HL-60 (cell line): ENCODE results near the gene GTPBP1.

Experiments
- DNase-seq, 2 experiments: peaks; one replicate each; pipeline ENCODE4 v3.0.0-alpha.2; 2010 to 2020; ENCODE audit warnings: low read depth in 1 of 2, low spot score in 1 of 2
- H3K27ac ChIP-seq: fragments of 250-450 bp; sonication (Bioruptor Pico); replicated peaks from 2 replicates; pipeline ENCODE4 v1.5.1; 2020; ENCODE audit warnings: mild to moderate bottlenecking, moderate library complexity
- H3K27me3 ChIP-seq: fragments of 250-450 bp; sonication (Bioruptor Pico); 2 replicates; pipeline ENCODE4 v1.5.1; 2021; ENCODE audit warnings: mild to moderate bottlenecking, moderate library complexity; ENCODE audit not compliant: insufficient read depth, poor library complexity, severe bottlenecking
- H3K4me3 ChIP-seq: replicated peaks from 2 replicates; pipeline ENCODE4 v1.5.1; 2011; ENCODE audit warnings: mild to moderate bottlenecking, control low read depth, low read length; ENCODE audit not compliant: insufficient read depth
- GABPA ChIP-seq: IDR thresholded peaks from 2 replicates; pipeline ENCODE4 v1.6.1; 2012; ENCODE audit warnings: low read depth
- POLR2AphosphoS5 ChIP-seq: IDR thresholded peaks from 2 replicates; pipeline ENCODE4 v1.6.1; 2012; ENCODE audit warnings: low read depth
- SPI1 ChIP-seq: IDR thresholded peaks from 2 replicates; pipeline ENCODE4 v1.6.1; 2012; ENCODE audit warnings: low read depth, mild to moderate bottlenecking, borderline replicate concordance
- long read RNA-seq: library from polyadenylated mRNA; unstranded; transcript quantifications from one replicate; pipeline ENCODE4 v2.0.0, GENCODE V29; 2020
- TF ChIP-seq, protein P1 (sequence below): IDR thresholded peaks from 2 replicates; pipeline ENCODE4 v1.6.1; 2012; ENCODE audit warnings: low read depth; ENCODE audit not compliant: insufficient replicate concordance
- TF ChIP-seq, protein P2 (sequence below): IDR thresholded peaks from one replicate; pipeline ENCODE4 v1.5.1; 2011; ENCODE audit warnings: low read length, control low read depth, inconsistent platforms; ENCODE audit not compliant: insufficient read depth

The GTPBP1 gene
- long read RNA-seq, full-length matches to known transcripts: 27 of 65 reads
- long read RNA-seq, partial matches to known transcripts: 22 of 65 reads
- long read RNA-seq, other reads (novel, unspliced or antisense): 16 of 65 reads

DNA sequence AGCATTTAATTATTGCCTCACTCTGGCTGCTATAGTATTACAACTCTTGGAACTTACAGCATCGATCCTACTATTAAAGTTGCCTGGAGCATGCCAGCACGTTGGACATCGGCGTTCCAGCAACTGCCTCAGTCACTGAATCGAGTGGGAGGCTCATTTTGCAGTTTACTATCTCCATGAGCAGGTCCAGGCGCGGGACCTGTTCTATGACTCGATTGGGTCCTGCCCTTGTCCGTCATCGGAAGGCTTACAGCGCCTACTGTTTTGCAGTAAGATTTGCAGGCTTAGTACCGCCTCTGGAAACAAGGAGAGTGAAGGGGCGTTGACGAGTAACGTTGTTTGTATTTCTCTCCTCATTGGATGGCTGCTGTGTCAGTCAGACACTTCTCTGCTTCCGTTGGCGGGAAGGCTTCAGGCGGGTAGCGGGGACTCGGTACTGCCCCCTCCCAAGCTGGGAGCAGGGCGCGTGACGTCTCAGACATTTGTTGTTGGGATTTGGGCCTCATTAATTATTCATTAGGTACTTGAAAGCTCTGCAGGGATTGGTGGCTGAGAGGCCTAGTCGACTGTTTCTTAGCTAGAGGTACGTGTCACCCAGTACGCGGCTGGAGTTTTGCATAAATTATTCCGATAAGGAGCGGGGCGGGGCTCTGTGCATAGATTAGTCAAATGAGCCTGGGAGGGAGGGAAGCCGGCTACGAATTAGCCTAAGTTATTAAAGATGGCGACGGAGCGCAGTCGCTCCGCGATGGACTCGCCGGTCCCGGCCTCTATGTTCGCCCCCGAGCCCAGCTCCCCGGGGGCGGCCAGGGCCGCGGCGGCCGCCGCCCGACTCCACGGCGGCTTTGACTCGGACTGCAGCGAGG lies at the start of gene GTPBP1:
TSS of gene GTPBP1 (plus strand) at position 710 of the 866 bp plus-strand sequence. CDS start at position 722, 12 bp downstream.
- peak; percentile 100 for DNase-seq
- Histone ChIP-seq H3K4me3 (peak within 1 kb of the TSS; percentile 88), H3K27me3 (no peaks in the 10 kb centered on the region), H3K27ac (peak within 1 kb of the TSS; percentile 88)
- TF ChIP-seq SPI1: no peak
- TF ChIP-seq, protein P1, sequence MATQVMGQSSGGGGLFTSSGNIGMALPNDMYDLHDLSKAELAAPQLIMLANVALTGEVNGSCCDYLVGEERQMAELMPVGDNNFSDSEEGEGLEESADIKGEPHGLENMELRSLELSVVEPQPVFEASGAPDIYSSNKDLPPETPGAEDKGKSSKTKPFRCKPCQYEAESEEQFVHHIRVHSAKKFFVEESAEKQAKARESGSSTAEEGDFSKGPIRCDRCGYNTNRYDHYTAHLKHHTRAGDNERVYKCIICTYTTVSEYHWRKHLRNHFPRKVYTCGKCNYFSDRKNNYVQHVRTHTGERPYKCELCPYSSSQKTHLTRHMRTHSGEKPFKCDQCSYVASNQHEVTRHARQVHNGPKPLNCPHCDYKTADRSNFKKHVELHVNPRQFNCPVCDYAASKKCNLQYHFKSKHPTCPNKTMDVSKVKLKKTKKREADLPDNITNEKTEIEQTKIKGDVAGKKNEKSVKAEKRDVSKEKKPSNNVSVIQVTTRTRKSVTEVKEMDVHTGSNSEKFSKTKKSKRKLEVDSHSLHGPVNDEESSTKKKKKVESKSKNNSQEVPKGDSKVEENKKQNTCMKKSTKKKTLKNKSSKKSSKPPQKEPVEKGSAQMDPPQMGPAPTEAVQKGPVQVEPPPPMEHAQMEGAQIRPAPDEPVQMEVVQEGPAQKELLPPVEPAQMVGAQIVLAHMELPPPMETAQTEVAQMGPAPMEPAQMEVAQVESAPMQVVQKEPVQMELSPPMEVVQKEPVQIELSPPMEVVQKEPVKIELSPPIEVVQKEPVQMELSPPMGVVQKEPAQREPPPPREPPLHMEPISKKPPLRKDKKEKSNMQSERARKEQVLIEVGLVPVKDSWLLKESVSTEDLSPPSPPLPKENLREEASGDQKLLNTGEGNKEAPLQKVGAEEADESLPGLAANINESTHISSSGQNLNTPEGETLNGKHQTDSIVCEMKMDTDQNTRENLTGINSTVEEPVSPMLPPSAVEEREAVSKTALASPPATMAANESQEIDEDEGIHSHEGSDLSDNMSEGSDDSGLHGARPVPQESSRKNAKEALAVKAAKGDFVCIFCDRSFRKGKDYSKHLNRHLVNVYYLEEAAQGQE: peak; percentile 38
- TF ChIP-seq, protein P2, sequence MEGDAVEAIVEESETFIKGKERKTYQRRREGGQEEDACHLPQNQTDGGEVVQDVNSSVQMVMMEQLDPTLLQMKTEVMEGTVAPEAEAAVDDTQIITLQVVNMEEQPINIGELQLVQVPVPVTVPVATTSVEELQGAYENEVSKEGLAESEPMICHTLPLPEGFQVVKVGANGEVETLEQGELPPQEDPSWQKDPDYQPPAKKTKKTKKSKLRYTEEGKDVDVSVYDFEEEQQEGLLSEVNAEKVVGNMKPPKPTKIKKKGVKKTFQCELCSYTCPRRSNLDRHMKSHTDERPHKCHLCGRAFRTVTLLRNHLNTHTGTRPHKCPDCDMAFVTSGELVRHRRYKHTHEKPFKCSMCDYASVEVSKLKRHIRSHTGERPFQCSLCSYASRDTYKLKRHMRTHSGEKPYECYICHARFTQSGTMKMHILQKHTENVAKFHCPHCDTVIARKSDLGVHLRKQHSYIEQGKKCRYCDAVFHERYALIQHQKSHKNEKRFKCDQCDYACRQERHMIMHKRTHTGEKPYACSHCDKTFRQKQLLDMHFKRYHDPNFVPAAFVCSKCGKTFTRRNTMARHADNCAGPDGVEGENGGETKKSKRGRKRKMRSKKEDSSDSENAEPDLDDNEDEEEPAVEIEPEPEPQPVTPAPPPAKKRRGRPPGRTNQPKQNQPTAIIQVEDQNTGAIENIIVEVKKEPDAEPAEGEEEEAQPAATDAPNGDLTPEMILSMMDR: no peak
- peak; percentile 27; the same call in 1 of the 2 replicates for TF ChIP-seq GABPA
- peak; percentile 81 for TF ChIP-seq POLR2AphosphoS5

DNA sequence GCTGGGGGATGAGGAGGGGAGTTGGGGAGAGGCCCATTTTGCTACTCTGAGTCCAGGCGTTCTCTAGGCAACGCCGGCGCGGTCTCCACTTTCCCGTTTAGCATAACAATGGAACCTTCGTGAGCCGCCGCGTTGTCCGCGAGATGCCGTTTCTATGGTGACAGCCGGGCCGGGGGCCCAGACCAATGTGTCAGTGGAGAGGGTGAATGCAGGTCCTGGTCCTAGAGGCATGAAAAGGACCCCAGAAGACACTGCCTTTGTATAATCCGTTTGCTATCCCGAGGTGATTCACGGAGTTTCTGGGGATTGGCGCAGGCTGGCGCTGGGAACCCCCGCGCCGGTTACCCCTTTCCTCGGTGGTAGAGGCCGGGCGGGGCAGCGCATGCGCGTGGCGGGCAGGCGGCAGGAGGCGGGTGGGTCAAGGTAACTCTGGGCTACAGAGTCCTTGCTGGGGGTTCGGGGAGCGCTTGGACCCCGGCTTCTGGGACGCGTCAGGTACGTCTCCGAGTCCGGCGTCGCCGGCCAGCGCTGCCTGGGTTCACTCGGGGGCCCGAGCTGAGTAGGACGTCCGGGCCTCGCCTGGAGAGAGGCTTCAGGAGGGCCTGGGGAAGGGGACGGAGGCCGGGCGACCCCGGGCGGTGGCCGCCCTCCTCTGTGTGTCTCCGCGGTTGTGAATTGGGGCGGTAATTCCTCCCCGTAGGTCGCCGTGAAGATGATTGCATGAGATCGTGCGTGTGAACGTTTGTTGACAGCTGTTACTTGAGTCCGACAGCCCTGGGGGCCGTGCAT lies 49.3 kb upstream of the GTPBP1 start, which contains the start of the genes CBY1 and FAM227A:
TSS of gene CBY1 (plus strand) at position 383 of the 789 bp plus-strand sequence. CDS start 11,417 bp downstream, outside the sequence.
TSS of gene FAM227A (minus strand) at position 137 of the 789 bp plus-strand sequence. CDS start 6,224 bp downstream, outside the sequence.
- TF ChIP-seq, protein P1: no peak
- TF ChIP-seq GABPA (no peak), POLR2AphosphoS5 (no peak), SPI1 (no peak)
- TF ChIP-seq, protein P2: no peak

DNA sequence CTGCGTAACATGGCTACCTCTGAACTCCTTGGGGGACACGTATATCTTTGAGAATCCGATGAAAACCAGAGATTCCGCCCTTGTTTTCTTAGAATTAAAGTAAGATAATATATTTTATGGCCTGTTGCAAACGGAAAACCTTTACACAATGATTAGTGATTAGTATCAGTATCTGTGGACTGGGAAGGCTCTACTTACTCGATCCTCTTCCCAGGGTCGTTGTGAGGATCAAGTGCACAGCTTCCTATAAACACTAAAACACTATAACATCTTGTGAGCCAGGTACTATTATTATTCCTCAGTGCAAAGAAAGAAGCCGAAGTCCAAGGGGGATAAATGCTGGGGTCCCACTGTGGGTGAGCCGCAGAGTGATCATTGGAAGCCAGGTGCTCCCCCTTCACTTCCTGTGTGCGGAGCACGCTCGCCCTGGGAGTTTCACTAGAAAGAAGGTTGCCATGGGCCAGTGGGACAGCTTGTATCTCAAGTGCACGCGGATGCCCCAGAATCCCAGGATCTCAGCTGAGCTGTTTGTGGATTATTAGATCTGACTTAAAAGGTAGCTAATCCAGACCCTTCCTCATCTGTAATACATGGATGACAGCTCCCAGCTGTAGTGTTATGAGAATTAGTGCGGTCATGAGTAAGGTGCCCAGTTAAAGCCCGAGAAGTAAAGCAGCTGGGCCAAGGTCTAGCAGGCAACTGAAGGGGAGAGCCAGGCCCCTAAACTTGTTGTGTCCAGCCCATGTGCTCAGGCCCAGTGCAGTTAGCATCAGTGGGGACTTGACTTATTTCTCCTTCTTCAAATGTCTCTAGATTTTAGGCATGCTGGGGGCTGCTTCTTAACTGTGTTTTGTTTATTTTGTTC lies 48.5 kb upstream of the GTPBP1 start:
- Histone ChIP-seq H3K27me3 (no peaks in the 10 kb centered on the region), H3K4me3 (peak overlapping the region; percentile 98), H3K27ac (peak overlapping the region; percentile 99)
- TF ChIP-seq POLR2AphosphoS5 (no peak), SPI1 (peak; percentile 12; the same call in 1 of the 2 replicates), GABPA (no peak)
- TF ChIP-seq, protein P2: no peak
- TF ChIP-seq, protein P1: no peak
- peak in 1 of 2 experiments; percentile 36 for DNase-seq

More for the DNA sequence above, 49.3 kb upstream of the GTPBP1 start, which contains the start of the genes CBY1 and FAM227A:
- Histone ChIP-seq H3K4me3 (peak within 1 kb of the TSS; percentile 98), H3K27ac (peak within 1 kb of the TSS; percentile 99), H3K27me3 (no peaks in the 10 kb centered on the region)
- peak; percentile 54 to 91 for DNase-seq
